Karpas-422 (cell line): ENCODE results near the gene NCBP1. TPM values are rescaled to one million over a fixed set of nuclear protein-coding genes. Genes with fewer than 3 reads are reported as not detected.
"Not testable (repeated sequence)": the region's sequence is repeated elsewhere in the genome, so short reads cannot be mapped to it uniquely, and the experiment has no call there.

Experiments
- DNase-seq: peaks from one replicate; pipeline ENCODE4 v3.0.0-alpha.2; 2015
- H2AFZ ChIP-seq: fragments of 200-600 bp; sonication (generic); 2 replicates; pipeline ENCODE4 v1.6.1; 2014; ENCODE audit warnings: antibody characterized with exemption, low read length, mixed read lengths
- H3K27ac ChIP-seq: fragments of 200-600 bp; sonication (generic); 2 replicates; pipeline ENCODE4 v1.5.1; 2014; ENCODE audit warnings: mild to moderate bottlenecking, low read length, moderate library complexity
- H3K27me3 ChIP-seq: fragments of 200-600 bp; sonication (generic); 2 replicates; pipeline ENCODE4 v1.6.1; 2014; ENCODE audit warnings: low read length, mixed read lengths
- H3K36me3 ChIP-seq: fragments of 200-600 bp; sonication (generic); 2 replicates; pipeline ENCODE4 v1.6.1; 2014; ENCODE audit warnings: low read length, mixed read lengths; ENCODE audit not compliant: insufficient read depth
- H3K4me1 ChIP-seq: fragments of 200-600 bp; sonication (generic); 2 replicates; pipeline ENCODE4 v1.6.1; 2014; ENCODE audit warnings: mild to moderate bottlenecking, low read length, mixed read lengths
- H3K4me2 ChIP-seq: fragments of 200-600 bp; sonication (generic); 2 replicates; pipeline ENCODE4 v1.6.1; 2014; ENCODE audit warnings: low read length, low read depth, mild to moderate bottlenecking; ENCODE audit not compliant: poor library complexity, severe bottlenecking
- H3K4me3 ChIP-seq: fragments of 200-600 bp; sonication (generic); 2 replicates; pipeline ENCODE4 v1.5.1; 2014; ENCODE audit warnings: mild to moderate bottlenecking, antibody characterized with exemption, low read length, mixed read lengths
- H3K79me2 ChIP-seq: fragments of 200-600 bp; sonication (generic); 2 replicates; pipeline ENCODE4 v1.6.1; 2014; ENCODE audit warnings: mild to moderate bottlenecking, low read length, mixed read lengths
- H3K9ac ChIP-seq: fragments of 200-600 bp; sonication (generic); 2 replicates; pipeline ENCODE4 v1.6.0; 2014; ENCODE audit warnings: low read length
- H3K9me2 ChIP-seq: fragments of 200-600 bp; sonication (generic), shearing (Covaris generic); replicated peaks from 2 replicates; pipeline ENCODE4 v1.6.0; 2014; ENCODE audit warnings: mild to moderate bottlenecking, low read length, moderate library complexity; ENCODE audit not compliant: insufficient read depth
- H3K9me3 ChIP-seq: fragments of 300-700, 200-600 bp; sonication (generic); 2 replicates; pipeline ENCODE4 v1.6.1; 2014; ENCODE audit warnings: low read length, mixed read lengths
- H4K20me1 ChIP-seq: fragments of 200-600 bp; sonication (generic); 2 replicates; pipeline ENCODE4 v1.6.1; 2014; ENCODE audit warnings: mild to moderate bottlenecking, antibody characterized with exemption, low read length, low read depth; ENCODE audit not compliant: insufficient read depth
- total RNA-seq: library from RNA; depleted of rRNA; stranded (reverse); fragments of >200 nt; shearing (Covaris generic); gene quantifications from 2 replicates; pipeline ENCODE4 v1.2.3, GENCODE V29; 2014; ENCODE audit warnings: low replicate concordance; rRNA removed

Gene NCBP1
- total RNA-seq, result 27.2 and 41.9 TPM in 2 replicates

DNA sequence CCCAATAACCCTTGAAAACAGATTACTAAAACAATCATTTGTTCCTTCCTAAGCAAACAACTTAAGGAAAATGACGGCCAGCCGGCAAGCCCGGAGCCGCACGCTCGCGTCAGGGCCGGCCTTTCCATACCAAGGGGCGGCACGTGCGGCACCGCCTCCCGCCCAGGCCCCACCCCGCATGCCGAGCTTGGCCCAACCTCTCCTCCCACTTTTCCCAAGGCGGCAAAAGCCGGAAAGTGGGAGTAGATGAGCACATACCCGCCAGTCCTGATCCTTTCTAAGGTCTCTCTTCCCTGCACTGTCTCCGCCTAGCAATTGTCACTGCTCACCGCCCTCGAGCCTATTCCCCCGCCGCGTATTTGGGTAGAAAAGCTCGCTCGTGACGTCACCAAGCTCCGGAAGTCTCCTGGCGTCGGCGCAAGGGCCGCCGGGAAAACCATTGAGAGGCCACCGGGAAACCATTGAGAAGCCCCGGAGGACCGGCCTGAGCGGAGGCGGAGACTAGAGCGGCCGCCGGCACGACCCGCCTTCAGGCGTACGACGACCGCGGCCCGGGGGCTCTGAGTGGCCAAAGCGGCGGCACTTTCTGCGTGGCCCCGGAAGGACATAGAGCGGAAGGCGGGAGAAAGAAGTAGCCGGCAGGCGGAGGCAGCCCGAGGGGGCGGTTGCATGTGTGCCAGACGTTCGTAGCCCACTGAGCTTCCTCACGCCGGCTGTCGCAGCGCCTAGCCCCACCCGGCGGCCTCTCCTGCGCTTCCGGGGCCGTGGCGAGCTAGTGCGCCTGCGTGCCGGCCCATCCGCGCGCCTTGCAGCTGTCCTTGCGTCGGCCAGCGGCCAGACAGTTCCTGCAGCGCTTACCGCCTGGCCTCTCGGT, at the start of gene NCBP1, which contains the start of gene TSTD2:
TSS of gene NCBP1 (plus strand) at position 837 of the 874 bp plus-strand sequence. CDS start 61 bp downstream, outside the sequence.
TSS of gene TSTD2 (minus strand) at position 384 of the 874 bp plus-strand sequence. CDS start 5,806 bp downstream, outside the sequence.
- peak within 1 kb of the TSS; percentile 99 for H3K4me2 ChIP-seq
- H3K36me3 ChIP-seq, result peaks cover 6% of the 10 kb centered on the region; the same call in 1 of the 2 replicates
- peaks cover 69% of the 10 kb centered on the region for H3K4me1 ChIP-seq
- no peaks in the 10 kb centered on the region for H3K9me2 ChIP-seq
- peaks cover 19% of the 10 kb centered on the region; the same call in 1 of the 2 replicates for H4K20me1 ChIP-seq
- H3K27ac ChIP-seq, result peak within 1 kb of the TSS; percentile 94
- DNase-seq, result peak; percentile 99
- peak within 1 kb of the TSS; percentile 87 for H2AFZ ChIP-seq
- peaks cover 89% of the 10 kb centered on the region for H3K79me2 ChIP-seq
- H3K9me3 ChIP-seq, result no peaks in the 10 kb centered on the region
- H3K27me3 ChIP-seq, result no peaks in the 10 kb centered on the region
- peak within 1 kb of the TSS; percentile 96 for H3K4me3 ChIP-seq
- peak within 1 kb of the TSS; percentile 97 for H3K9ac ChIP-seq

- not testable (repeated sequence) for H2AFZ ChIP-seq, H3K36me3 ChIP-seq, DNase-seq, H3K4me3 ChIP-seq, H3K4me2 ChIP-seq, H3K9me3 ChIP-seq, H4K20me1 ChIP-seq, H3K27me3 ChIP-seq, H3K4me1 ChIP-seq, H3K27ac ChIP-seq, H3K9me2 ChIP-seq, H3K79me2 ChIP-seq, H3K9ac ChIP-seq
Measured at GRCh38 chr9:97584778-97585177, 48.8 kb upstream of the NCBP1 start.

- not testable (repeated sequence) for H3K27ac ChIP-seq, H3K9me2 ChIP-seq, H3K4me2 ChIP-seq, H2AFZ ChIP-seq, H3K9ac ChIP-seq, H3K36me3 ChIP-seq, H3K27me3 ChIP-seq, H3K79me2 ChIP-seq, DNase-seq, H4K20me1 ChIP-seq, H3K4me3 ChIP-seq, H3K4me1 ChIP-seq, H3K9me3 ChIP-seq
Measured at GRCh38 chr9:97586909-97587308, 46.7 kb upstream of the NCBP1 start.

- H3K4me3 ChIP-seq, result no peak overlapping the region
- H3K4me2 ChIP-seq, result no peak overlapping the region
- H2AFZ ChIP-seq, result no peak overlapping the region
- no peak for DNase-seq
- H3K9me3 ChIP-seq, result no peaks in the 10 kb centered on the region
- no peaks in the 10 kb centered on the region for H4K20me1 ChIP-seq
- H3K4me1 ChIP-seq, result peaks cover 11% of the 10 kb centered on the region
- no peaks in the 10 kb centered on the region for H3K9me2 ChIP-seq
- H3K27me3 ChIP-seq, result no peaks in the 10 kb centered on the region
- H3K27ac ChIP-seq, result no peak overlapping the region
- no peaks in the 10 kb centered on the region for H3K79me2 ChIP-seq
- H3K36me3 ChIP-seq, result no peaks in the 10 kb centered on the region
- no peak overlapping the region for H3K9ac ChIP-seq
Measured at GRCh38 chr9:97591535-97591934, 42.1 kb upstream of the NCBP1 start.

DNA sequence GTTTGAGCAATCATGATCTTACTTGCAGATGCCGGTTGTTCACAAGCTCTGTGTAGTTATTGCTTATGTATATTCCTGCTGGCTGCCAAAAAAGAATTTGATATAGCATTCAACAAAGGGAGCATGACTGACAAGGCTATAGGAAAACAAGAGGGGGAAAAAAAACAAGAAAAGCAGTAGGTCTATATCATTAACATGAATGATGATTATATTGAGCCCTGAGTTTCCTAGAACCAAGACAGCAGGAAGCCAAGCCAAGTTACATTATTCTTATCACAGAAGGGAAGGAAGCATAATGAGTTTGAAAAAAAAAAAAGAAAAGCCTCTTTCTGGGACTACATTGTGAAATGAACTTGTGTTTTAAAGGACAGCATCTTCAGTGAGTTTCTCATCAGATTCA, 41.5 kb upstream of the NCBP1 start:
- Histone ChIP-seq H3K36me3 (no peaks in the 10 kb centered on the region), H3K4me3 (no peak overlapping the region), H3K79me2 (no peaks in the 10 kb centered on the region), H3K4me1 (peaks cover 11% of the 10 kb centered on the region), H3K9me2 (no peaks in the 10 kb centered on the region), H4K20me1 (no peaks in the 10 kb centered on the region), H3K9ac (no peak overlapping the region), H3K9me3 (no peaks in the 10 kb centered on the region), H3K27me3 (no peaks in the 10 kb centered on the region), H3K4me2 (no peak overlapping the region), H3K27ac (no peak overlapping the region), H2AFZ (no peak overlapping the region)
- no peak for DNase-seq

DNA sequence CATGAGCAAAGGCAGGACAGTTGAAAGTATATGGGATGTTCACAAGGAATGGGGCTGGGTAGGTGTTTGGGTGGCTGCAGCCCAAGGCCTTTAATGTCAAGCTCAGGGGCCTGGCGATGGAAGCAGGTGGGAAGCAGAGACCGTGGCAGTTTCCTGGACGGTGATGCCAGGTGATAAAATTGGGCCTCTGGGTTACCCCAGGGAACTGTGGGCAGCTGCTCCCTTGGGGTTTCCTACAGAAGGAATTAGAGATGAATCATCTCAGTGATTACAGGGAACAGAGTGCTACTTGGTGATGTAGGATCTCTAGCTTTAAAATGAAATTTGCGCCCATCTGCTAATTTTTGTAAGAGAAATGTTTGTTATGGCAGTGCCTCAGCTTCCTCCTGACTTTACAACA, 39.7 kb upstream of the NCBP1 start:
- no peaks in the 10 kb centered on the region for H3K27me3 ChIP-seq

GRCh38 chr9:97594381-97594921, 39.2 kb upstream of the NCBP1 start:
- Histone ChIP-seq H3K27me3 (no peaks in the 10 kb centered on the region), H3K36me3 (no peaks in the 10 kb centered on the region), H3K9ac (no peak overlapping the region), H4K20me1 (no peaks in the 10 kb centered on the region), H3K4me3 (no peak overlapping the region), H3K79me2 (no peaks in the 10 kb centered on the region), H3K4me2 (no peak overlapping the region), H3K27ac (no peak overlapping the region), H3K9me2 (no peaks in the 10 kb centered on the region), H3K9me3 (no peaks in the 10 kb centered on the region), H2AFZ (no peak overlapping the region), H3K4me1 (peaks cover 11% of the 10 kb centered on the region)
- no peak for DNase-seq

More for the DNA sequence above, 39.7 kb upstream of the NCBP1 start:
- no peaks in the 10 kb centered on the region for H3K36me3 ChIP-seq
- no peak for DNase-seq
- H3K27ac ChIP-seq, result no peak overlapping the region
- no peak overlapping the region for H3K4me2 ChIP-seq
- H2AFZ ChIP-seq, result no peak overlapping the region
- H3K79me2 ChIP-seq, result no peaks in the 10 kb centered on the region
- no peak overlapping the region for H3K9ac ChIP-seq
- no peaks in the 10 kb centered on the region for H3K9me2 ChIP-seq
- H3K4me3 ChIP-seq, result no peak overlapping the region
- peaks cover 11% of the 10 kb centered on the region for H3K4me1 ChIP-seq
- H4K20me1 ChIP-seq, result no peaks in the 10 kb centered on the region
- H3K9me3 ChIP-seq, result no peaks in the 10 kb centered on the region

- Histone ChIP-seq H3K4me1 (peaks cover 11% of the 10 kb centered on the region), H3K4me2 (no peak overlapping the region), H3K9ac (no peak overlapping the region), H3K27me3 (no peaks in the 10 kb centered on the region), H4K20me1 (no peaks in the 10 kb centered on the region), H3K36me3 (peaks cover 12% of the 10 kb centered on the region; the same call in 1 of the 2 replicates), H3K9me2 (no peaks in the 10 kb centered on the region), H3K27ac (no peak overlapping the region), H3K9me3 (no peaks in the 10 kb centered on the region), H3K79me2 (no peaks in the 10 kb centered on the region), H3K4me3 (no peak overlapping the region), H2AFZ (no peak overlapping the region)
- no peak for DNase-seq
Measured at GRCh38 chr9:97596906-97597305, 36.7 kb upstream of the NCBP1 start.
